Natural killer cell (primary cell): ENCODE results near the gene NOC3L. TPM values are rescaled to one million over a fixed set of nuclear protein-coding genes. Genes with fewer than 3 reads are reported as not detected.

Experiments
- ATAC-seq, 3 donors: fragments of 150-1000 bp in 2 of 3; fragments of 200-7000 bp in 1 of 3; cut with Tn5 transposase; 1 replicate in 1 of 3; 2 replicates in 2 of 3; pipeline ENCODE4 v1.10.0; 2021; ENCODE audit warnings: mild to moderate bottlenecking in 2 of 3, moderate library complexity in 2 of 3
- DNase-seq, 2 donors: peaks; one replicate each; pipeline versions ENCODE4 v3.0.0 to v3.0.0-alpha.2; 2013 to 2021; ENCODE audit warnings: mixed read lengths in 1 of 2
- H3K27ac ChIP-seq: one replicate; pipeline ENCODE4 v1.5.1; 2013; ENCODE audit warnings: mild to moderate bottlenecking, low read length
- H3K27me3 ChIP-seq: one replicate; pipeline ENCODE4 v1.6.1; 2013; ENCODE audit warnings: low read length; ENCODE audit not compliant: control insufficient read depth, insufficient read depth
- H3K36me3 ChIP-seq: one replicate; pipeline ENCODE4 v1.6.1; 2013; ENCODE audit warnings: low read length; ENCODE audit not compliant: control insufficient read depth, insufficient read depth
- H3K4me1 ChIP-seq: one replicate; pipeline ENCODE4 v1.6.1; 2013; ENCODE audit warnings: low read length; ENCODE audit not compliant: control insufficient read depth, insufficient read depth
- H3K4me3 ChIP-seq: one replicate; pipeline ENCODE4 v1.5.1; 2013; ENCODE audit warnings: low read length
- H3K9me3 ChIP-seq: one replicate; pipeline ENCODE4 v1.6.1; 2013; ENCODE audit warnings: low read length; ENCODE audit not compliant: control insufficient read depth, insufficient read depth
- H3K27ac Mint-ChIP-seq, 2 donors: one replicate each; pipeline ENCODE4 v1.8.0; 2022; ENCODE audit warnings: mild to moderate bottlenecking in 2 of 2, mixed read lengths in 2 of 2, moderate library complexity in 1 of 2
- H3K27me3 Mint-ChIP-seq, 2 donors: one replicate each; pipeline ENCODE4 v1.8.0; 2022; ENCODE audit warnings: low read depth in 2 of 2, mixed read lengths in 2 of 2
- H3K36me3 Mint-ChIP-seq: one replicate; pipeline ENCODE4 v1.8.0; 2022; ENCODE audit warnings: mixed read lengths
- H3K4me1 Mint-ChIP-seq, 2 donors: one replicate each; pipeline ENCODE4 v1.8.0; 2022; ENCODE audit warnings: mixed read lengths in 2 of 2
- H3K4me3 Mint-ChIP-seq: one replicate; pipeline ENCODE4 v1.8.0; 2022; ENCODE audit warnings: mild to moderate bottlenecking, moderate library complexity, mixed read lengths
- H3K9me3 Mint-ChIP-seq, 2 donors: one replicate each; pipeline ENCODE4 v1.8.0; 2022; ENCODE audit warnings: mixed read lengths in 2 of 2
- WGBS: methylation state at CpG from one replicate; pipeline ENCODE4 v1.1.7; 2013; ENCODE audit warnings: missing lambda C conversion rate; ENCODE audit not compliant: insufficient coverage; 5-methylcytosine and 5-hydroxymethylcytosine counted together
- intact Hi-C: fragments of 100-400 bp; cut with micrococcal nuclease; formaldehyde crosslinking; loops from one replicate; pipeline ENCODE4 v1.14.2; 2022
- total RNA-seq, 4 donors: library from RNA; stranded (reverse); fragments of 120-200 nt in 1 of 4; gene quantifications; one replicate each; pipeline versions ENCODE4 v1.2.3 to v1.2.4, GENCODE V29; 2013 to 2022
- TF ChIP-seq, protein P1 (sequence below): fragments of 200-600 bp; IDR thresholded peaks from one replicate; pipeline ENCODE4 v1.8.0; 2022; ENCODE audit warnings: antibody characterized with exemption

The NOC3L gene
- total RNA-seq, 3 donors from 2014 or later (not counting 1 experiment from before 2014, with no cell fraction given) = 10.8 to 18.6 (median 13.1) TPM

DNA sequence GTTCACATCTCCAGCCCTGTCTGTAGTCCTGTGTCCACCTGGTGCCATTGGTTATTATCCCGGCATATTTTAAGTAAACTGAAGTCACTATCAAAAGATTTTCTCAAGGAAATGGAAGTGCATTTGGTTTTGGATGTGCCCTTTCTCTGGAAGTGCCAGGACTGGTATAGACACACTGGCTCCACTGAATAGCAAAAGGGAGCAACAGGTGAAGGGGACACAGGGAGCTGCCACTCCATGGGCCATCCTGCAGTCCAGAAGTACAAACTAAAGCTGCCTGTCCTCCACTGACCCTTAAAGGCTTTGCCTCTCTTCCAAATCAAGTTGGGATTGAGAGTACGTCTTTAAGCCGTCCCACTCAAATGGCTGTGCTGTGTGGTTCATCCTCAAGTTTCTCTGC is 62.7 kb downstream of the NOC3L start:
- no peaks in the 10 kb centered on the region for H3K36me3 Mint-ChIP-seq
- H3K27ac Mint-ChIP-seq = no peak overlapping the region
- ATAC-seq (no peak), DNase-seq (no peak)
- H3K27me3 Mint-ChIP-seq = peaks cover 12 to 31% of the 10 kb centered on the region in 2 donors
- TF ChIP-seq, protein P1, sequence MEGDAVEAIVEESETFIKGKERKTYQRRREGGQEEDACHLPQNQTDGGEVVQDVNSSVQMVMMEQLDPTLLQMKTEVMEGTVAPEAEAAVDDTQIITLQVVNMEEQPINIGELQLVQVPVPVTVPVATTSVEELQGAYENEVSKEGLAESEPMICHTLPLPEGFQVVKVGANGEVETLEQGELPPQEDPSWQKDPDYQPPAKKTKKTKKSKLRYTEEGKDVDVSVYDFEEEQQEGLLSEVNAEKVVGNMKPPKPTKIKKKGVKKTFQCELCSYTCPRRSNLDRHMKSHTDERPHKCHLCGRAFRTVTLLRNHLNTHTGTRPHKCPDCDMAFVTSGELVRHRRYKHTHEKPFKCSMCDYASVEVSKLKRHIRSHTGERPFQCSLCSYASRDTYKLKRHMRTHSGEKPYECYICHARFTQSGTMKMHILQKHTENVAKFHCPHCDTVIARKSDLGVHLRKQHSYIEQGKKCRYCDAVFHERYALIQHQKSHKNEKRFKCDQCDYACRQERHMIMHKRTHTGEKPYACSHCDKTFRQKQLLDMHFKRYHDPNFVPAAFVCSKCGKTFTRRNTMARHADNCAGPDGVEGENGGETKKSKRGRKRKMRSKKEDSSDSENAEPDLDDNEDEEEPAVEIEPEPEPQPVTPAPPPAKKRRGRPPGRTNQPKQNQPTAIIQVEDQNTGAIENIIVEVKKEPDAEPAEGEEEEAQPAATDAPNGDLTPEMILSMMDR = no peak
- peaks cover 7 to 13% of the 10 kb centered on the region in 2 donors for H3K4me1 Mint-ChIP-seq
- intact Hi-C loops = no loop called here
- H3K36me3 ChIP-seq = no peaks in the 10 kb centered on the region
- H3K27me3 ChIP-seq = peaks cover 7% of the 10 kb centered on the region
- no peaks in the 10 kb centered on the region for H3K9me3 ChIP-seq
- H3K4me3 Mint-ChIP-seq = no peak overlapping the region
- peaks cover 6% of the 10 kb centered on the region for H3K4me1 ChIP-seq
- WGBS = 93% methylated on average over 3 of the region's 3 CpGs
- no peak overlapping the region for H3K27ac ChIP-seq
- no peak overlapping the region for H3K4me3 ChIP-seq
- H3K9me3 Mint-ChIP-seq = no peaks in the 10 kb centered on the region

DNA sequence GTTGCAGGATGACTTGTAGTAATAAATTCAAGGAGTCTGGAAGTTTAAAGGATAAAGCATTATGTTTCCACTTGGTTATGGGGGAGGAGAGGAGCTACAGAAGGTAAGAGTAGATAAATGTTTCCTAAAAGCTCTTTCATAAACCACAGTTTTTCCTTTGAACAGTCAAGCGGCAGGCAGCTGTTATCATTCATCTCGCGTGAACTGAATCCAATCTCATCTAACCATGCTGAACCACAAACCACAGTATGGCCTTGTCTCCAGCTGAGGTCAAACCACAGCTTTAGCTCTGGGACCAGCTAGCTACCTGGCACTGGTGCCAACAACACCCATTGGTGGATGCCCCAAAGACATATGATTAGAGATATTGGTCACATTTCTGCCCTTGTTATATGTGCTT is 63.3 kb downstream of the NOC3L start:
- intact Hi-C loops = no loop called here
- Mint-ChIP-seq H3K27me3 (peaks cover 13 to 32% of the 10 kb centered on the region in 2 donors), H3K4me3 (no peak overlapping the region), H3K36me3 (no peaks in the 10 kb centered on the region), H3K4me1 (peaks cover 7 to 13% of the 10 kb centered on the region in 2 donors), H3K9me3 (no peaks in the 10 kb centered on the region), H3K27ac (no peak overlapping the region)
- TF ChIP-seq, protein P1 = no peak
- Histone ChIP-seq H3K4me1 (peaks cover 6% of the 10 kb centered on the region), H3K4me3 (no peak overlapping the region), H3K9me3 (no peaks in the 10 kb centered on the region), H3K27ac (no peak overlapping the region), H3K36me3 (no peaks in the 10 kb centered on the region), H3K27me3 (peaks cover 7% of the 10 kb centered on the region)
- DNase-seq = peak in 1 of 2 donors; percentile 37
- peak in 1 of 3 donors; percentile 45 for ATAC-seq
- 0% methylated on average over 3 of the region's 3 CpGs for WGBS

DNA sequence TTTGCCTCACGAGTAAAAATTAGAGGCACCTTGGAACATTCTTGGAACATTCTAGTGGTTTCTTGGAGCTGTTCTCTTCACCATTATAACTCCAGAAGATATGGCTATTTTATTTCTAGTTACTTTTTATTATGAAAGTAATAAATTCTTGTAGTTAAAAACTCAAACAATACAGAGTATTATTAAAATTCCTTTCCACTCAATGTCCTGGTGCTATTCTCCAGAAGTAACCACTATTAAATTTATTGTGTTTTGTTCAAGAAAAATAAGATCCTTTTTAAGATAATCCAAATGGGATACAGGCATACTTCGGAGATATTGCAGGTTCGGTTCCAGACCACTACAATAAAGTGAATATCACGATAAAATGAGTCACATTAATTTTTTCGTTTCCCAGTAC is 68.6 kb downstream of the NOC3L start:
- Mint-ChIP-seq H3K4me1 (peaks cover 2 to 8% of the 10 kb centered on the region in 2 donors), H3K9me3 (no peaks in the 10 kb centered on the region), H3K27me3 (peaks cover 29 to 41% of the 10 kb centered on the region in 2 donors), H3K4me3 (no peak overlapping the region), H3K27ac (no peak overlapping the region), H3K36me3 (no peaks in the 10 kb centered on the region)
- Histone ChIP-seq H3K4me3 (no peak overlapping the region), H3K27ac (no peak overlapping the region), H3K27me3 (peaks cover 6% of the 10 kb centered on the region), H3K4me1 (no peaks in the 10 kb centered on the region), H3K9me3 (no peaks in the 10 kb centered on the region), H3K36me3 (no peaks in the 10 kb centered on the region)
- WGBS = 100% methylated on average over 2 of the region's 5 CpGs
- ATAC-seq (no peak), DNase-seq (no peak)
- TF ChIP-seq, protein P1 = no peak
- intact Hi-C loops = no loop called here

DNA sequence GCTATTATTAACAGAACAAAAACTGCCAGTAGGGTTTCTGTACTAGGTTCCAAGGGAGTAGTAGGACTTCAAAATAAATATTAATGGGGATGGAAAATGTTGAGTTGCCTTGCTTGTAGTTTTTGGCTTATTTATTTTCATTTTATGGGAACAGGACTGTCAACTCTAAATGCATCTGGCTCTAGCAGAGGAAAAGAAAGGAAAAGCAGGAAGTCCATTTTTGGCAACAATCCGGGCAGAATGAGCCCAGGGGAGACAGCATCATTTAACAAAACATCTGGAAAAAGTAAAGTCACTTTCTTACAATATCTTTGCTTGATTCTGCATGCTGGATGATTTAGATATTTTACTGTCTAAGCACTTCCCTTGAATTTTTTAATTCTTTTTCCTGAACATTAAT is 69.4 kb downstream of the NOC3L start:
- no peaks in the 10 kb centered on the region for H3K9me3 ChIP-seq
- no peak overlapping the region for H3K4me3 ChIP-seq
- TF ChIP-seq, protein P1 = no peak
- H3K4me1 ChIP-seq = no peaks in the 10 kb centered on the region
- H3K27ac Mint-ChIP-seq = no peak overlapping the region
- H3K4me3 Mint-ChIP-seq = no peak overlapping the region
- H3K27me3 Mint-ChIP-seq = peaks cover 27 to 33% of the 10 kb centered on the region in 2 donors
- no peaks in the 10 kb centered on the region for H3K36me3 Mint-ChIP-seq
- WGBS = 0% methylated on average over 1 of the region's 1 CpG
- DNase-seq (no peak), ATAC-seq (no peak)
- H3K4me1 Mint-ChIP-seq = no peaks in the 10 kb centered on the region
- no peak overlapping the region for H3K27ac ChIP-seq
- intact Hi-C loops = no loop called here
- no peaks in the 10 kb centered on the region for H3K9me3 Mint-ChIP-seq
- H3K27me3 ChIP-seq = peaks cover 6% of the 10 kb centered on the region
- no peaks in the 10 kb centered on the region for H3K36me3 ChIP-seq
